DOHH2 (cell line): ENCODE results near the gene TGM4.

Source experiments
- H3F3A ChIP-seq: fragments of 200-600 bp; sonication (generic), shearing (Covaris generic); 2 replicates; pipeline ENCODE4 v1.6.0; 2016; ENCODE audit warnings: antibody characterized with exemption, mild to moderate bottlenecking; ENCODE audit not compliant: control insufficient read depth, insufficient read depth
- H3K27ac ChIP-seq: fragments of 200-600 bp; sonication (generic); 2 replicates; pipeline ENCODE4 v1.5.1; 2014; ENCODE audit warnings: low read depth, mild to moderate bottlenecking, low read length, moderate library complexity
- H3K27me3 ChIP-seq: fragments of 200-600 bp; sonication (generic); 2 replicates; pipeline ENCODE4 v1.6.1; 2014; ENCODE audit warnings: mild to moderate bottlenecking, low read length, mixed read lengths; ENCODE audit not compliant: control insufficient read depth
- H3K36me3 ChIP-seq: fragments of 200-600 bp; sonication (generic); 2 replicates; pipeline ENCODE4 v1.6.1; 2014; ENCODE audit warnings: mild to moderate bottlenecking, low read length, moderate library complexity, mixed read lengths; ENCODE audit not compliant: control insufficient read depth
- H3K4me1 ChIP-seq: fragments of 200-600 bp; sonication (generic); 2 replicates; pipeline ENCODE4 v1.6.1; 2014; ENCODE audit warnings: mild to moderate bottlenecking, low read length, mixed read lengths; ENCODE audit not compliant: control insufficient read depth
- H3K4me2 ChIP-seq: fragments of 200-600 bp; sonication (generic); 2 replicates; pipeline ENCODE4 v1.6.0; 2014; ENCODE audit warnings: mild to moderate bottlenecking, low read length, moderate library complexity
- H3K4me3 ChIP-seq: fragments of 200-600 bp; sonication (generic); 2 replicates; pipeline ENCODE4 v1.5.1; 2014; ENCODE audit warnings: mild to moderate bottlenecking, low read length, mixed read lengths
- H3K79me2 ChIP-seq: fragments of 200-600 bp; sonication (generic); 2 replicates; pipeline ENCODE4 v1.6.1; 2014; ENCODE audit warnings: mild to moderate bottlenecking, low read length, mixed read lengths; ENCODE audit not compliant: control insufficient read depth
- H3K9me2 ChIP-seq: fragments of 200-600 bp; sonication (generic); replicated peaks from 2 replicates; pipeline ENCODE4 v1.6.1; 2014; ENCODE audit warnings: mild to moderate bottlenecking, low read length, mixed read lengths; ENCODE audit not compliant: control insufficient read depth
- H3K9me3 ChIP-seq: fragments of 200-600 bp; sonication (generic); 2 replicates; pipeline ENCODE4 v1.6.1; 2014; ENCODE audit warnings: antibody characterized with exemption, low read length, mixed read lengths; ENCODE audit not compliant: control insufficient read depth, insufficient read depth
- H4K20me1 ChIP-seq: fragments of 200-600 bp; sonication (generic); 2 replicates; pipeline ENCODE4 v1.6.0; 2014; ENCODE audit warnings: low read depth, mild to moderate bottlenecking, antibody characterized with exemption, low read length, moderate library complexity; ENCODE audit not compliant: control insufficient read depth, insufficient read depth
- EZH2phosphoT487 ChIP-seq: fragments of 200-600 bp; sonication (generic); IDR thresholded peaks from 2 replicates; pipeline ENCODE4 v1.6.1; 2017; ENCODE audit warnings: borderline replicate concordance, mild to moderate bottlenecking, antibody characterized with exemption, low read length, moderate library complexity, mixed read lengths
- TF ChIP-seq, protein P1 (sequence below): fragments of 200-600 bp; sonication (generic); IDR thresholded peaks from one replicate; pipeline ENCODE4 v1.5.1; 2014; ENCODE audit warnings: antibody characterized with exemption, mild to moderate bottlenecking, low read depth, low read length; ENCODE audit not compliant: poor library complexity, severe bottlenecking

Gene TGM4

DNA sequence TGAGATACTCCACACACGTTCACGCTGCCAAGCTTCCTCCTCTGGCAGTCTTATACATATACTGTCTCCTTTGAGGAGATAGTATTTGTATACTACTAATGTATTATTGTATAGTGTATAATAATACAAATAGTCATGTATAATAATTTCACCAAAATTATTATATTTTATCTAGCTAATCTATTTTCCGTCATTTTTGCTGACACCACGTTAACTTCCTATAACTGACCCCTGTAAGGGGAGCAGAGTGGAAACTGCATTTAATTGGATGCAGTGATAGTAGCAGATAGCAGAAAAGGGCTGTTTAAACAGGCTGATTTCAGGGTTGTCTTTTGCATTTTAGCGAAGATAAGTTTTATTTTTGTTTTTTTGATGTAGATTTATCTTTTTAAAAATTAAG lies 43.2 kb upstream of the TGM4 start:
- H3K9me3 ChIP-seq = no peaks in the 10 kb centered on the region
- no peak for TF ChIP-seq EZH2phosphoT487
- TF ChIP-seq, protein P1, sequence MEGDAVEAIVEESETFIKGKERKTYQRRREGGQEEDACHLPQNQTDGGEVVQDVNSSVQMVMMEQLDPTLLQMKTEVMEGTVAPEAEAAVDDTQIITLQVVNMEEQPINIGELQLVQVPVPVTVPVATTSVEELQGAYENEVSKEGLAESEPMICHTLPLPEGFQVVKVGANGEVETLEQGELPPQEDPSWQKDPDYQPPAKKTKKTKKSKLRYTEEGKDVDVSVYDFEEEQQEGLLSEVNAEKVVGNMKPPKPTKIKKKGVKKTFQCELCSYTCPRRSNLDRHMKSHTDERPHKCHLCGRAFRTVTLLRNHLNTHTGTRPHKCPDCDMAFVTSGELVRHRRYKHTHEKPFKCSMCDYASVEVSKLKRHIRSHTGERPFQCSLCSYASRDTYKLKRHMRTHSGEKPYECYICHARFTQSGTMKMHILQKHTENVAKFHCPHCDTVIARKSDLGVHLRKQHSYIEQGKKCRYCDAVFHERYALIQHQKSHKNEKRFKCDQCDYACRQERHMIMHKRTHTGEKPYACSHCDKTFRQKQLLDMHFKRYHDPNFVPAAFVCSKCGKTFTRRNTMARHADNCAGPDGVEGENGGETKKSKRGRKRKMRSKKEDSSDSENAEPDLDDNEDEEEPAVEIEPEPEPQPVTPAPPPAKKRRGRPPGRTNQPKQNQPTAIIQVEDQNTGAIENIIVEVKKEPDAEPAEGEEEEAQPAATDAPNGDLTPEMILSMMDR = no peak
- H3K9me2 ChIP-seq = no peaks in the 10 kb centered on the region
- no peaks in the 10 kb centered on the region for H4K20me1 ChIP-seq
- no peak overlapping the region for H3K4me3 ChIP-seq
- H3K79me2 ChIP-seq = no peaks in the 10 kb centered on the region
- H3K27me3 ChIP-seq = no peaks in the 10 kb centered on the region
- no peaks in the 10 kb centered on the region for H3K4me1 ChIP-seq
- peaks cover 76% of the 10 kb centered on the region for H3K36me3 ChIP-seq
- H3F3A ChIP-seq = no peaks in the 10 kb centered on the region
- no peak overlapping the region for H3K27ac ChIP-seq
- no peak overlapping the region for H3K4me2 ChIP-seq

DNA sequence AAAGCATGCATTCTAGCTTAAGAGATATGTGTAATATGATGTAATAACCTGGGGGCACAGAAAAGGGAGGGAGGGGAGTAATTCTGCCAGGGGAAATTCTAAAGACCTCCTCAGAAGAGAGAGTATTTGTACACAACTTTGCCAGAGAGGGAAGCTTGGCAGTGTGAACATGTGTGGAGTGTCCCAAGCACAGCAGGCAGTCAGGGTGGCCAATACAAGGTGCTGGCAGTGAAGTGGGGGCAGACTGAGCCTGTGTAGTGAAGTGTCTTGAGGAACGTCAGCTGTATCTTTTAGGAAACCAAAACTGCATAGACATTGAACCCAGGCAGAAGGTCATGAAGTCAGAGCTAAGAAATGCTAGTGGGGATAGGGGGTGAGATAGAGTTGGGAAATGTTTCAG lies 42.4 kb upstream of the TGM4 start:
- H3K27ac ChIP-seq = no peak overlapping the region
- no peaks in the 10 kb centered on the region for H4K20me1 ChIP-seq
- no peak overlapping the region for H3K4me3 ChIP-seq
- H3K9me3 ChIP-seq = peaks cover 7% of the 10 kb centered on the region; the same call in 1 of the 2 replicates
- H3K27me3 ChIP-seq = no peaks in the 10 kb centered on the region
- no peaks in the 10 kb centered on the region for H3F3A ChIP-seq
- peaks cover 76% of the 10 kb centered on the region for H3K36me3 ChIP-seq
- H3K79me2 ChIP-seq = no peaks in the 10 kb centered on the region
- H3K4me2 ChIP-seq = no peak overlapping the region
- TF ChIP-seq, protein P1 = no peak
- no peak for TF ChIP-seq EZH2phosphoT487
- H3K9me2 ChIP-seq = no peaks in the 10 kb centered on the region
- H3K4me1 ChIP-seq = no peaks in the 10 kb centered on the region

DNA sequence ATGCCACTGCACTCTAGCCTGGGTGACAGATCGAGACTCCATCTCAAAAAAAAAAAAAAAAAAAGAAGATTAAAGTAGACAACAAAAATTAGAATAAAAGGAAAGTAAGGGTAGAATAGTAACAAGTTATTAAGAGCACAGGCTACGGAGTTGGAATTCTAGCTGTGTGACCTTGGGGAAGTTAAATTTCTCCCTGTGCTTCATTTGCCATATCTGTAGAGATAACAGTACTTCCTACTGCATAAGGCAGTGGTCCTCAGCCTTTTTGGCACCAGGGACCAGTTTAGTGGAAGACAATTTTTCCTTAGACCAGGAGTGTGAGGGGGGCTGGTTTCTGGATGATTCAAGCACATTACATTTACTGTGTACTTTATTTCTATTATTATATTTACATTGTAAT lies 41.4 kb upstream of the TGM4 start:
- Histone ChIP-seq H3K4me3 (no peak overlapping the region), H3K4me1 (no peaks in the 10 kb centered on the region), H3K27ac (no peak overlapping the region), H3F3A (no peaks in the 10 kb centered on the region), H4K20me1 (no peaks in the 10 kb centered on the region), H3K36me3 (peaks cover 79% of the 10 kb centered on the region), H3K27me3 (no peaks in the 10 kb centered on the region), H3K9me2 (no peaks in the 10 kb centered on the region), H3K4me2 (no peak overlapping the region), H3K79me2 (no peaks in the 10 kb centered on the region), H3K9me3 (peaks cover 7% of the 10 kb centered on the region; the same call in 1 of the 2 replicates)
- TF ChIP-seq, protein P1 = no peak
- no peak for TF ChIP-seq EZH2phosphoT487
